GM12873 (cell line): ENCODE data around the gene AGAP1.
A peak's percentile ranks its signal among the peaks of the same experiment; 100 is the strongest.

ENCODE experiments used
- TF ChIP-seq, protein P1 (sequence below): IDR thresholded peaks from 2 replicates; pipeline ENCODE4 v1.5.1; 2012; ENCODE audit warnings: low read depth, mild to moderate bottlenecking, moderate library complexity, low read length, control low read depth; ENCODE audit not compliant: insufficient read depth; ENCODE audit errors: missing control alignments

The AGAP1 gene

DNA sequence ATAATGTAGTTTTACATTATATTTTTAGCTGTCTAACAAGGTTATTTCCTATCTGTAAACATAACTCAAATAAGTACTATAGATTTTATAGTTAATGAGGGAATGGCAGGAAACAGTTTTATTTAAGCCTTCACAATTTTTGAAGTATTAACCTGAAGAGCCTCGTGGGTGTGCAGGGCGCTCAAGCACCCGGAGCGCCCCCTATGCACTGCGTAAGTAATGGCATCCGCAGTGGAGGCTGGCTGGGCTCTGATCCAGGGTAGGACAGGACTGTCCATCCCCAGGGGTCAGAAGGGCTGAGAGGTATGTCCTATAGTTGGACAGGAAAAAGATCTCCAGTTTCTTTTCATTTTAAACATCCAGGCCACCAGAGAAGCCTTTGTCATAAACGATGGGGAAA is 682.6 kb downstream of the AGAP1 start:
- TF ChIP-seq, protein P1, sequence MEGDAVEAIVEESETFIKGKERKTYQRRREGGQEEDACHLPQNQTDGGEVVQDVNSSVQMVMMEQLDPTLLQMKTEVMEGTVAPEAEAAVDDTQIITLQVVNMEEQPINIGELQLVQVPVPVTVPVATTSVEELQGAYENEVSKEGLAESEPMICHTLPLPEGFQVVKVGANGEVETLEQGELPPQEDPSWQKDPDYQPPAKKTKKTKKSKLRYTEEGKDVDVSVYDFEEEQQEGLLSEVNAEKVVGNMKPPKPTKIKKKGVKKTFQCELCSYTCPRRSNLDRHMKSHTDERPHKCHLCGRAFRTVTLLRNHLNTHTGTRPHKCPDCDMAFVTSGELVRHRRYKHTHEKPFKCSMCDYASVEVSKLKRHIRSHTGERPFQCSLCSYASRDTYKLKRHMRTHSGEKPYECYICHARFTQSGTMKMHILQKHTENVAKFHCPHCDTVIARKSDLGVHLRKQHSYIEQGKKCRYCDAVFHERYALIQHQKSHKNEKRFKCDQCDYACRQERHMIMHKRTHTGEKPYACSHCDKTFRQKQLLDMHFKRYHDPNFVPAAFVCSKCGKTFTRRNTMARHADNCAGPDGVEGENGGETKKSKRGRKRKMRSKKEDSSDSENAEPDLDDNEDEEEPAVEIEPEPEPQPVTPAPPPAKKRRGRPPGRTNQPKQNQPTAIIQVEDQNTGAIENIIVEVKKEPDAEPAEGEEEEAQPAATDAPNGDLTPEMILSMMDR, result peak; percentile 57

DNA sequence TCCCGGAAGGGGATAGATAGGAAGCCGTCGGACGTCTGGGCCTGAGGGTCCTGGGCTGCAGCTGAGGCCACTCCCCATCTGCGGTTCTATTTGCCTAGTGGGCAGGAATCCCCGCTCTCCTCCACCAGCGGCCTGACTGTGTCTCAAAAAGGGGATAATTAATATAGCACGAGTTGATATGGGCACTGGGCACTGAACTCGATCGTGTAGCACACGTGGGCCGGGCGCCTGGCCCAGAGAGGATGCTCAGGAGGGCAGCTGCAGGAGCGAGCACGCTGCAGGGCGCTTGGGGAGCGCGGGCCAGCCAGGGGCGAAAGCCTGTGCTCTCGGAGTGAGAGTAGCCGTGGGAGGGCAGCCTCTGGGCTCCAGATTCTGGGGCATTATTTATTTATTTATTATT is 683.1 kb downstream of the AGAP1 start:
- TF ChIP-seq, protein P1, result no peak

DNA sequence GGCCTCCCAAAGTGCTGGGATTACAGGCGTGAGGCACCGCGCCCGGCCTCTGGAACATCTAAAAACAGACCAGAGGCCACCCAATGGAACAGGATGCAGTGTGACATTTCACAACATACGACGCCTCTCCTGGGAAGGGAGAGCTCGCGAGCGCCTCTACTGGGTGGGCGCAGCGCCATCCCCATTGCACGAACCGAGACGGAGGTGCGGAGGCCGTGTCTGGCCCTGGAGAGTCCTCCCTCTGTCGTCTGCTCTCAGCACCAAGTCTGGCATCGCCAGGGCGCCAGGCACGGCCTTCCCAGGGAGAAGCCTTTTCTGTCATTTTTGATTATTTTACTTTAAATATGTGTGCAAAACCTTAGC is 683.7 kb downstream of the AGAP1 start:
- TF ChIP-seq, protein P1, result peak; percentile 22

DNA sequence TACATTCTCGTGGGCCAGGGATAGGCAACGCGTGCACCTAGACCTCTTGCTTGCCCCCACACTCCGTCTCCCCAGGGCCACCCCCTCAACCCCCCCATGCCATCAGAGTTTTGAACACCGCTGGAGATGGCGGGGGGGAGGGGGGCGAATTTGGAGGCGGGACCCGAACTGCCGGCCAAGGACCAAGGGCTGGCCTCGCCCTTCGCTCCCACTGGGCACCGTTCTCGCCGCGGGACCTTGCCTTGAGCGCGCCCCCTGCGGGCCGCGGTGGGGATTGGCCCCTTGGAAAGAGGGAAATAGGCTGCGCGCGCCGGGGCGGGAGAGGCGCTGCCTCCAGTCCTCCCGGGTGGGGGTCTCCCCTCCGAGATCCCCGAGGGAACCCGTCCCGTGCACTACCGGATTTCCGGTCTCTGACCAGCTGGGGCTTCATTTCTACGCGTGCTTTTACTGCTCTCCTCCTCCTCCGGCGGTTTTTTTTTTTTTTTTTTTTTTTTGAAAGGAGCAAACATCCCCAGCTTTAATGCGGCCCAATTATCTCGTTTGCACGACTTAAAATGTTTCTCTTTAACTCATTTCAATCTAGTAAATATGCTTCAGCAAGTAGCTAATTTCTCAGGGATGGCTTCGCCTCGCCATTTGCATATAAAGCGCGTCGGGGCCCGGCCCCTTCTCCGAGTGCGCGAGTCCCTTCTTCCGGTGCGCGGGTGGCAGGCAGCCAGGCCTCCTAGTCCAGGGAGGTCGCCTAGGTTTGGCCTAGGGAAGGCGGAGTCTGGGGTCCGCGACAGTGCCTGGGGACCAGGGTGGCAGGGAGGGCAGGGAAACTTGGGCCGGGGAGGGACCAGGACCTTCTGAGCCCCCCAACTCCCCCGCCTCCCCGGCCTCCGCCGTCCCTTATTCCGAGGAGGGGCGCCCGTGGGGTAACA is 684.4 kb downstream of the AGAP1 start:
- TF ChIP-seq, protein P1, result peak; percentile 61

DNA sequence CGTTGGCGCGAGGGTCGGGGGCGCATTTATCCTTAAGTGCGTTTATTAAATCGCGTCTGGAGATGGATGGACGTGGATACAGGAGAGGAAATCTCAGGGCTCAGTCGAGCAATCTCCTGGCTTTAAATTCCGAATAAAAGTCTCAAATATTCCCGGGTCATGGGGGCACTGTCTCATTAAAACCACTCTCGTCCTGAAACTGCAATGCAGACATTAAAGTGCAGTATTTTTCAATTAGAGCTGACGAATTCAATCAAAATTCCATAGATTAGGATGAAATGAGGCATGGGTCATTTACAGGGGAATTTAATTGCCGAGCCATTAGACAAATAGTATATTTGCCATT is 685.0 kb downstream of the AGAP1 start:
- TF ChIP-seq, protein P1, result no peak

DNA sequence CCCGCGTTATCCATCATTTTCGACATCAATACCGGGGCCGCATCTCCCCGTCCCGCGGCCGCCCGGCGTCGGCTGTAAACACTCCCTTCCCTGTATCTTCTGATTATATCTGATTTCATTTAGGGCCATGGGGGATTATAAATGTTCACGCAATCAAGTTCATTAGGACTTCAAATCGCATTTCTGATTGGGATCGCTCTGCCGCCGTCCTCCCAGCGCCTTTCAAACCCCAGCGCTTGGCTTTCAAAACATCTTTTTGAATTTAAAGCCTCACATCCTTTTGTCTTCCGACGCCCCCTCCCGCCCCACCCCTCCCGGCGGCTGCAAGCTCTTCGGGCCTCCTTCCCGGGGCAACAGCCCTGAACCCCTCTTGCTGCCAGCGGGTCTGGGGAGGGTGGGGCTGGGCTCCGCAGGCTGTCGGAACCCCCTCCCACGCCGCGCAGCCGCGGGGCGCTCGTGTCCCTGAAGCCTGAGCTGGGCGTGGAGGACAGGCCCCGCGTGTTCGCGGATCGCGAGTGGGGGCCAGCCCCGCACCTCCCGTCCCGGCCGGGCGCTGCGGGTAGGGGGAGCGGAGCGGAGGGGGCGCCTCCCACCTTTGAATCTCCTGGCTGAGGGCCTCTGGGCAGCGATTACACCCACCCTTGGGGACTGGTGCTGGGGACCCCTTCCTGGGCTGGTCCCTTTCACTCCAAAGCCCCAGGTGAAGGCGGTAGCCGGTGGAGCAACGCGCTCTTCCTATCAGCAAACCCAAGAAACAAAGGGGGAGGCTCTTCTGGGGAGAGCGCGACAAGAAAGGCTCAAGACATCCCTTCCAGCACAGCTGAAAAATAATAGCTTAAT is 685.6 kb downstream of the AGAP1 start:
- TF ChIP-seq, protein P1, result no peak
